Transverse colon (tissue), 3 donors: Measurements from ENCODE around the gene SLC38A10.

Experiments
- CTCF ChIP-seq, 5 experiments: fragments of 200-600 bp in 3 of 5; fragments of 450-650 bp in 2 of 5; sonication (generic) in 3 of 5; IDR thresholded peaks; 1 replicate in 2 of 5; 2 replicates in 3 of 5; pipeline ENCODE4 v1.5.1; 2016 to 2017; ENCODE audit warnings: antibody characterized with exemption in 5 of 5, inconsistent platforms in 3 of 5, mild to moderate bottlenecking in 2 of 5, moderate library complexity in 1 of 5
- POLR2A ChIP-seq: fragments of 450-650 bp; IDR thresholded peaks from one replicate; pipeline ENCODE4 v1.6.1; 2016; ENCODE audit warnings: antibody characterized with exemption, mild to moderate bottlenecking, moderate library complexity

- TF ChIP-seq CTCF (IDR thresholded peaks at IDR 0.05) (peak in 3 of 5 experiments; percentile 8 to 27 (median 12)), POLR2A (no peak)
These were observed 35.1 kb upstream of the SLC38A10 start for GRCh38 chr17:81329927-81330883.
